Measurements from ENCODE around the gene FAM9A.
"Not testable (repeated sequence)": the region's sequence is repeated elsewhere in the genome, so short reads cannot be mapped to it uniquely, and the experiment has no call there.

FAM9A gene

DNA sequence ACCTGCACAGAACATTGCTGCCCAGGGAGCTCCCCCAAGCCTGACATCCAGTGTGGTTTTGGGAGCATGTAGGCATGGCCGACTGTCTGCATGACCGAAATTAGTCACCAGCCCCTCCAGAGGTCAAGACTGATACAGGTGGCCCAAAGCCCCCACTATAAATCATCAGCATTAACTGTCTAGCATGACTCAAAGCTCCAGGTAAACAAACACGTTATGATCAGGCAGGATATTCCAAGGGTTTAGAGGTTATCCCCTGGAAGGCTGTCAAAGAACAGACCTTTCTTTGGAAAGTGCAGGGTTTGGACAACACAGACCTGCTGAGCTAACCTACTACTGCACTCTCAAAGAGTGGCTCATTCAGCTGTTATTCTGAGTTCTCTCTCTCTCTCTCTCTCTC lies 2.1 kb upstream of the FAM9A start:
- DNase-seq (ENCODE audit: low read depth): no peak

- not testable (repeated sequence) for DNase-seq (ENCODE audit: low read depth)
Measured at GRCh38 chrX:8800351-8800750, 832 bp downstream of the FAM9A start.

GRCh38 chrX:8799281-8799680 lies 1.9 kb downstream of the FAM9A start:
- not testable (repeated sequence) for DNase-seq (ENCODE audit: low read depth)

DNA sequence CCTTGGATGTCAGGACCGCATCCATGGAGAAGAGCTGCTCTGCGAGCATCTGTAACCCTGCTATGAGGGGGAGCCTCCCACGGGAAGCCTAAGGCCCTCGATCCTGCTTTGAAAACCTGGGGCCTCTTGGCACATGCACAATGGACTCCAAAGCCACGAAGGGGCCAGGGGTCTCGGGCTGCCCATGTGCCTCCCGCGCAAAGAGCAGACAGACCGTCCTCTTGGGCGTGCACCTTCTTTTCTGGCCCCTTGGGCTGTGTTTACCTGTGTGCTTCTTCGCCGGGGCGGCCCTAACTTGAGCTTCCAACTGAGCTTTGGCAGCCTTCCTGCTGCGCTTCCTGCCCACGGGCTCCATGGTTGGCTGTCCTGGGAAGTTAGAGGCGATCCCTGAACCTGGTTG lies 2.5 kb downstream of the FAM9A start:
- not testable (repeated sequence) for DNase-seq (ENCODE audit: low read depth)

- not testable (repeated sequence) for DNase-seq (ENCODE audit: low read depth)
Measured at GRCh38 chrX:8787119-8787518, 14.1 kb downstream of the FAM9A start.

GRCh38 chrX:8784162-8784561 lies 17.0 kb downstream of the FAM9A start:
- DNase-seq (ENCODE audit: low read depth): no peak

DNA sequence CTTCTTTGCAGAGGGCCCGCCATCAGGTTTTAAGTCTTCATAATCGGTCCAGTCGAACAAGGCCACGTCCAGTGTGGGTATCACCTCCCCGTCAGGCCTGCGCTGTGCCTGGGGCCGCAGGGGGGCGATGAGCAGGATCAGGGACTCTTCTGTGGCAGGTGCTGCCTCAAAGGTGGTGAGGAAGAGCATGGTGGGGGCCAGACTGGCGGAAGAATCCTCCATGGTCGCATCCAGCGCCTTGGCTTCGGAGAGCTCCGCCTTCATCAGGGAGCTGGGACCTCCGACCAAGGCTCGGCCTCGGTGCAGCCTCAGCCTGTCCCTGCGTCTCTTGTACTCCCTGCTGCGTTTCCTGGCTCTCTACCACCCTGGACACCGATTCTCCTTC lies 17.5 kb downstream of the FAM9A start:
- DNase-seq (ENCODE audit: low read depth): no peak

- DNase-seq (ENCODE audit: low read depth): no peak
Measured at GRCh38 chrX:8783097-8783713, 18.0 kb downstream of the FAM9A start.

GRCh38 chrX:8782595-8782994 lies 18.6 kb downstream of the FAM9A start:
- no peak for DNase-seq (ENCODE audit: low read depth)

DNA sequence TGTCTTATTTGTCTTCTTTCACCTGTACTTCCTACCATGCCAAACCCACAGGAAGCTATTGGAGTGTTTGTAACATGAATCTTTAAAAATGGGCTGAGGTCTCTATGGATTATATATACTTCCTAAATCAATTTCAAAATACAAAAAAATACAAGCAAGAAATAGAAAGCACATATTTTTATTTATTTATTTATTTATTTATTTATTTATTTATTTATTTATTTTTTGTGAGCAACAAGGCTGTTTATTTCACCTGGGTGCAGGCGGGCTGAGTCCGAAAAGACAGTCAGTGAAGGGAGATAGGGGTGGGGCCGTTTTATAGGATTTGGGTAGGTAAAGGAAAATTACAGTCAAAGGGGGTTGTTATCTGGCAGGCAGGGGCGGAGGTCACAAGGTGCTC lies 19.3 kb downstream of the FAM9A start:
- DNase-seq (ENCODE audit: low read depth): not testable (repeated sequence)

GRCh38 chrX:8773117-8773516 lies 28.1 kb downstream of the FAM9A start:
- DNase-seq (ENCODE audit: low read depth): no peak

DNA sequence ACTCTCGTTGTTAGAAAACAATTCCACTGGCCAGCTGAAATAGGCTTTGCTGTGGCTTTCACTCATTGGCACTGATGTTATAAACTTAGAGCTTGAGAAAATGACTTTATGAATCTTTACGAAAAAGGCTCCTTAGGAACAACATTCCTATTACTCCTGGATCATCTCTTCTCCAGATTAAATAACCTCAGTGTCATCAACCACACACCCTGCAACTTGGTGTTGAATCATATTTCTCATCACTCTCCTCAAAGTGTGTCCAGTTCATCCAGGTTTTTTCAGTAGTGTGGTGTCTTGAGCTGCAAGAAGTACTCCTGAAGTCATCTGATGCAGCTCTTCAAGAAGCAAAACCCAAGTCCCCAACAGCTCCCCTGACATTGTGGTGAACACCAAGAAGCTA lies 41.2 kb downstream of the FAM9A start:
- DNase-seq (ENCODE audit: low read depth): no peak

DNA sequence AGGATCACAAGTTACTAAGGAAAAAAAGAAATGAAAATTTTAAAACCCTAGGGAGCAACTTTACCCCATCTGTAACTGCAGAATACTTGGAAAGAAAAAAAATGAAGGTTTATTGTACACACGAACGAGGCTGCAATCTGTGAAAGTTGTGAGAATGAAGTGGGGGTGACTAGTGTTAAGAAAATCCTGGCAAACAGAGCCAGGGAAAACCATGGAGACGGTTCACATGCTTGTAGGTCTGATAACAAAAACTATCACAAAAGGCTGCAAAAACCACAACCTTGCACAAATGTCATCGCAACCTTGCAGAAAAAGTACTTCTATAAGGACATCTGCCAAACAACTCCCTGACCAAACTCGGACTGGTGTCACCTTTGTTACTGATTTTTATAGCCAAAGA lies 42.5 kb downstream of the FAM9A start:
- DNase-seq (ENCODE audit: low read depth): not testable (repeated sequence)

DNA sequence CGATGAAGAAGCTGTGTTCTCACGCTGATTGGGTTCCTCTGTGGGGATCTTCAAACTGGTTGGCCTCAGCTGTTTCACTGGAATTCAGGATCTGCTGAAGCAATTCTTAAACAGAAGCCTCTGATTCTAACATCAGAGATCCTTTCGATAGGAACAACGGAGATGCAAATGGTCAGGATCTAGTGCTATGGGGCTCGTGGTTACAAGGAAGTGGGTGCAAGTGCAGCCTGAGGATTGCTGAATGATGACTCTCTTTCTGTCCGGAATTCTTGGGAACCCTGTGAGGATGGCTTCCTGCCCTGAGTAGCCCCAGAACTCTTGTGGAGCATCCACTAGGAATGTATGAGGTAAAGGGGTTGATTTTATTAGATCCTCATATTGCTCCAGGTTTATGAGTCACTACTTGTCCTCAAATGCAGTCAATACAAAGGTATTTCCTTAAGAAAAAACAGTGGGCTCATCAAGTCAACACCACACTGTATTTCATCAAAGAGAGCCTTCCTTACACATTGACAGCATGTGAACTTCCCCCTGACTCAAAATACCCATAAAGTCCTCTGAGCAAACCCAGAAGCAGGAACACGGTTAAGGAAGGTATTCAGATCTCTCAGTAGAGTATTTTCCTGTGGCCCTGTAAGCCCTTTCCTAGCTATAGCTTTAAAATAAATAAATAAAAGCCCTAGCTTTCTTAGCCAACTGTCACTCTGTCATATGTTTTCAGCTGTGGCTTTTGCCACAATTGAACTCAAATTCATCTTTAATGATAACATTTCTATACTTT lies 43.4 kb downstream of the FAM9A start:
- DNase-seq (ENCODE audit: low read depth): not testable (repeated sequence)

DNA sequence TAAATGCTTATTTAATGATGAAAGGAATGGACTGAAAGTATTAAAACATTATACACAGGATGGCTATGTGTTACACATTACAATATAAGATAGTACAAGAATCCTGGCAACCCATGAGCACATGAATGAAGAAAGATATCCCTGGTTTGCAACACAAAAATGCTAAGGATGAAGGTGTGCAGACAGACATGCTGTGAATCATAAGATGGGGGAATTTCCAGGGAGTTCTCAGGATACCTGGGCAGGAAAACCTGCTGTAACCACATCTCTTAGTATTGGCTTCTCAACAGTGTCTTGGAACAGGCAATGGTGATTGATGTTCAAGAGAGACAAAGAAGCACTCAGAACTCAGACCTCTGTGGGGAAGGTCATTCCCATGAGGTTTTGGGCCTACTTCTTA lies 45.4 kb downstream of the FAM9A start:
- DNase-seq (ENCODE audit: low read depth): no peak

DNA sequence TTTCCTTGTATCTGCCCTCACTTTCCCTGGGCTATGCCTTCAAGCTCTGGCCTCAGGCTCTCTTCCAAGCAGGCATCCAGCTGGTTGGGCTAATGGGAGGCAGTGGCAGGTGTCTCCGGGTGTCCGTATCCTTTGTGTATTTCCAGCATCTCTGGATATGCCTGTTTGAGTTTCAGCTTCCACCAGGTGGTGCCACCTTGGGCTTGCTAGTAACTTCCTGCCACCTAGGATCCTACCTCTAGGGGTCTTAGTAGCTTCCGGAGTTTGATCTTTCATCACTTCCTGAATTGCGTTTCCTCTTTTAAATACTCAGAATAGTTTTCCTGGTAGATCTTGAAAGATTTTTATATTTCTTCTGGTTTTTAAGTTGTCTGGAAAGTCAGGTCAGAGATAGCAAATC lies 46.1 kb downstream of the FAM9A start:
- no peak for DNase-seq (ENCODE audit: low read depth)

DNA sequence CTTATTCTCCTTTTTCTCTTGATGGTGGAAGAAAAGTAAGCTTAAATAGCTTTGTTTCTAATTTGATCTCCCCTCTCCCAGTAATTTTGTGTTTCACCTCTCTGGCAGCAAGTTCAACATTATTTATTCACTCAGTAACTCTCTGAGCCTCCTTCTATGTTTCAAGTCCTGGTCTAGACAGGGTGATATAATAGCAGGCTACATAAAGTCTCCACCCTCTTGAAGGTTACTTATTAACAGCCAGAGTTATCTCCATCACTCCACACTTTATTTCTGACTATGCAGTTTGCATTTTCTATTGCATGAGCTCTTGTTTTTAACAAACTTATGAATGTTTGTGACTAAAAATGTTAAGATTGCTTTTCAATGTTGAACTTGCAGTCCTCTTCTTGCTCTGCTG lies 51.5 kb downstream of the FAM9A start:
- DNase-seq (ENCODE audit: low read depth): no peak

DNA sequence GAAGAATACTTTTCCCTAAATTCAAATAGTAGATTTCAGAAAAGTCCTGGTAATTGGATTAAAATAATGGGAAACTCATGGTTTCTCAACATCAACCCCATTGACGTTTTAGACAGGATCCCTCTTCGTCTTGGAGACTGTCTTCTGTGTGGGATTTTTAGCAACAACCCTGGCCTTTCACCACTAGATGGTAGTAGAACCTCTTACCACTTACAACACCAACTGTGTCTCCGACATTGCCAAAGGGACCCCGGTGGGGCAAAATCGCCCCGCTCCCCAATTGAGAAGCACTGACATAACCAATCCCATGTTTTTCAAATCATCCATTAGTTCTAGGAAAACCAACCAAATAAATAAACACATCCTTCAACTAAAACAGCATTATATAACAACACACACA lies 52.3 kb downstream of the FAM9A start:
- DNase-seq (ENCODE audit: low read depth): no peak

DNA sequence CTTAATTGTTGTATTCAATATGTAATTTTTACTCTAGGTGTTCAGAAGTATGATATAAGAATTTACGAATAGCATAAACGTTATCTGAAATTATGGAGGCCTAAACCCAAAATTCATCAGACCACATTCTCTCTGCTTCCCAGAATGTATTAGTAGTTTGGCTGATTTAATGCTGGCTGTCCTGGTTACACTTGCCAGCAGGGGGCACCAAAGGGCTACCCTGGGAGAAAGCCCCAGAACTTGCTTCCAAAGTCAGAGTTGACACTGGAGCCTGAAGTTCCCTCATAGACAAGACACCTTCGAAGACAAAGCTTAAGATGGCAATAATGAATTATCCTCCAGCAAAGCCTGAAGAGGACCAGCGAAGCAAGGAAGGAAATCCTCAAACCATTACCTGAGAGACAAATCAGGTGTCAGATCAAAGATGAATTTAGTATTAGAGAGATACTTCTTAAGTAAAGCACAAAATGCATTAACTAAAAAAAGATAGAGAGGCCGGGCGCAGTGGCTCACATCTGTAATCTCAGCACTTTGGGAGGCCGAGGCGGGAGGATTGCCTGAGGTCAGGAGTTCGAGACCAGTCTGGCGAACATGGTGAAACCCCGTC lies 58.0 kb downstream of the FAM9A start:
- peak; percentile 25 for DNase-seq (ENCODE audit: low read depth)

DNA sequence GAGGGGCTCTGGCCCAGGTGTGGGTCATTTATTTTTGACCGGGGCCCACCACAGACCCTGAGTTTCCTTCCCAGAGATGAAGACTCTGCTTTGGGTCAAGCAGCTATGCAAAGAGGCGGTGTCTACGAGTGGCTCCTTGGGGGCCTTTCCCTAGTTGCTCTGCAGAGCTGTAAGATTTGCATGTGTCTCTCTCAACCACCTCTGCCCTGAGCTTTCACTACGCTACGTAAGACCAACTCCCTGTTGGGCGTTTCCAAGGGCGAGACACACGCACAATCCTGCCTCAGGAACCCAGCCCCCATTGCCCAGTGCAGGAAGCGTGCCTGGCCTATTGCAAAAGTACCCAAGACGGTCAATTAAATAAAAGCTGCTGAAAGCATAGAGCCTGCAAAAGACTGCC lies 59.2 kb downstream of the FAM9A start:
- DNase-seq (ENCODE audit: low read depth): no peak

Data from stimulated activated CD8-positive, alpha-beta memory T cell treated with anti-CD3 and anti-CD28 coated beads, Interleukin-15, amount 100 ng/mL, for 24 hours (primary cell).